Mucosa of descending colon (tissue), 3 donors: ENCODE measurements around the gene KIF6. TPM values are rescaled to one million over a fixed set of nuclear protein-coding genes. Genes with fewer than 3 reads are reported as not detected.

Experiments
- ATAC-seq: fragments of 200-7000 bp; cut with Tn5 transposase; one replicate; pipeline ENCODE4 v1.9.1; 2020; ENCODE audit warnings: mild to moderate bottlenecking, moderate library complexity
- DNase-seq, 3 donors: peaks; one replicate each; pipeline ENCODE4 v3.0.0-alpha.2; 2020
- H3K36me3 ChIP-seq: fragments of 200-600 bp; one replicate; pipeline ENCODE4 v1.8.0; 2021; ENCODE audit warnings: low read depth, mild to moderate bottlenecking
- H3K4me1 ChIP-seq: fragments of 200-600 bp; one replicate; pipeline ENCODE4 v1.8.0; 2021; ENCODE audit warnings: low read depth, mild to moderate bottlenecking
- H3K4me3 ChIP-seq: fragments of 200-600 bp; one replicate; pipeline ENCODE4 v1.8.0; 2021; ENCODE audit warnings: mild to moderate bottlenecking
- H3K9me3 ChIP-seq: fragments of 200-600 bp; one replicate; pipeline ENCODE4 v1.8.0; 2021; ENCODE audit warnings: mild to moderate bottlenecking
- CTCF ChIP-seq: fragments of 200-600 bp; IDR thresholded peaks from one replicate; pipeline ENCODE4 v1.8.0; 2022; ENCODE audit warnings: antibody characterized with exemption, mild to moderate bottlenecking
- intact Hi-C, 2 donors: fragments of 100-400 bp; cut with DNase I in 1 of 2; cut with micrococcal nuclease in 1 of 2; formaldehyde crosslinking; loops; one replicate each; pipeline versions ENCODE4 v1.11.0 to v1.11.1; 2022; cut with DNase I, micrococcal nuclease
- total RNA-seq, 3 donors: library from RNA; stranded (reverse); fragmentation: NEBNext Ultra II Directional in 2 of 3; extraction: Animal tissue kit (Norgen Biotek cat#: 25700) in 2 of 3; gene quantifications; one replicate each; pipeline versions ENCODE4 v1.2.1 to v1.2.4, GENCODE V29; 2021 to 2023
- donor health status: DM: no; HTN: no; CAD: no; lungs with moderate emphysema.
- donor health status: DM: no; HTN: no; CAD: no.
- donor health status: DM: no; HTN: yes; CAD: no.

KIF6 gene
- total RNA-seq, 3 donors from 2014 or later: 0.24 to 0.85 (median 0.52) TPM

- intact Hi-C loops: no loop called here
- H3K9me3 ChIP-seq: no peaks in the 10 kb centered on the region
- ATAC-seq: no peak
- no peak for TF ChIP-seq CTCF
- H3K36me3 ChIP-seq: no peaks in the 10 kb centered on the region
- H3K4me1 ChIP-seq: no peaks in the 10 kb centered on the region
- DNase-seq: no peak
- H3K4me3 ChIP-seq: no peak overlapping the region
These were observed 158.1 kb downstream of the KIF6 start for GRCh38 chr6:39567091-39567490.

- no peak for TF ChIP-seq CTCF
- no peak for ATAC-seq
These were observed 158.8 kb downstream of the KIF6 start for GRCh38 chr6:39566456-39566855.

GRCh38 chr6:39565956-39566355 is 159.3 kb downstream of the KIF6 start:
- TF ChIP-seq CTCF: no peak
- DNase-seq (no peak), ATAC-seq (no peak)
- no peaks in the 10 kb centered on the region for H3K9me3 ChIP-seq
- intact Hi-C loops: no loop called here
- H3K4me1 ChIP-seq: no peaks in the 10 kb centered on the region
- no peaks in the 10 kb centered on the region for H3K36me3 ChIP-seq
- no peak overlapping the region for H3K4me3 ChIP-seq

More at GRCh38 chr6:39566456-39566855, 158.8 kb downstream of the KIF6 start:
- DNase-seq: no peak
- no peak overlapping the region for H3K4me3 ChIP-seq
- no peaks in the 10 kb centered on the region for H3K4me1 ChIP-seq
- no peaks in the 10 kb centered on the region for H3K36me3 ChIP-seq
- intact Hi-C loops: no loop called here
- H3K9me3 ChIP-seq: no peaks in the 10 kb centered on the region

- intact Hi-C loops: no loop called here
- H3K4me3 ChIP-seq: no peak overlapping the region
- no peak for TF ChIP-seq CTCF
- H3K4me1 ChIP-seq: no peaks in the 10 kb centered on the region
- ATAC-seq (no peak), DNase-seq (no peak)
- H3K9me3 ChIP-seq: no peaks in the 10 kb centered on the region
- H3K36me3 ChIP-seq: no peaks in the 10 kb centered on the region
These were observed 161.5 kb downstream of the KIF6 start for GRCh38 chr6:39563566-39564311.

GRCh38 chr6:39561536-39562266 is 163.5 kb downstream of the KIF6 start:
- H3K36me3 ChIP-seq: no peaks in the 10 kb centered on the region
- DNase-seq: no peak
- no peak for ATAC-seq

More at GRCh38 chr6:39561536-39562266, 163.5 kb downstream of the KIF6 start:
- Histone ChIP-seq H3K4me1 (no peaks in the 10 kb centered on the region), H3K9me3 (no peaks in the 10 kb centered on the region), H3K4me3 (no peak overlapping the region)
- TF ChIP-seq CTCF: no peak
- intact Hi-C loops: no loop called here
